Measurements from ENCODE around the gene C2CD2. TPM values are rescaled to one million over a fixed set of nuclear protein-coding genes. Genes with fewer than 3 reads are reported as not detected.

The C2CD2 gene
- total and polyA plus RNA-seq, 2 of the 8 experiments (the other 6 are each of a cell fraction or from before 2014, with no cell fraction given), result 10.4 to 13.0 TPM

- no peak for TF ChIP-seq ATF3 (IDR thresholded peaks at IDR 0.05; ENCODE audit: insufficient read depth, low read depth, low read length)
- TF ChIP-seq BACH1 (IDR thresholded peaks at IDR 0.05; ENCODE audit: low read length), result no peak
- TF ChIP-seq RBBP5 (IDR thresholded peaks at IDR 0.05; ENCODE audit: borderline replicate concordance, low read depth, low read length), result no peak
- TF ChIP-seq ZNF274 (IDR thresholded peaks at IDR 0.05; ENCODE audit: borderline replicate concordance, extremely low read depth, low read length), result no peak
Observed at GRCh38 chr21:41956926-41957729, 3.3 kb upstream of the C2CD2 start (continued).
